SK-N-SH (cell line): ENCODE results near the gene RNPEPL1. TPM values are rescaled to one million over a fixed set of nuclear protein-coding genes. Genes with fewer than 3 reads are reported as not detected.
A peak's percentile ranks its signal among the peaks of the same experiment; 100 is the strongest.

Experiments
- CTCF ChIA-PET: fragments of 300-600, 350-600 bp; formaldehyde crosslinking; extraction: SDS; loops from one replicate; lab custom pipeline; 2021; lab: Yijun Ruan, JAX
- POLR2A ChIA-PET: fragments of 350-600 bp; sonication (Branson Sonifier 250); formaldehyde crosslinking; extraction: SDS; loops from one replicate; lab custom pipeline; 2020; ENCODE audit warnings: antibody characterized with exemption, inconsistent platforms; lab: Yijun Ruan, JAX
- DNase-seq: peaks from one replicate; pipeline ENCODE4 v3.0.0; 2012
- H2AFZ ChIP-seq: fragments of 200-600 bp; sonication (generic); 2 replicates; pipeline ENCODE4 v1.8.1; 2016; ENCODE audit warnings: antibody characterized with exemption, mild to moderate bottlenecking, low read depth
- H3F3A ChIP-seq: fragments of 200-600 bp; sonication (generic); replicated peaks from 2 replicates; pipeline ENCODE3; 2016; ENCODE audit warnings: antibody characterized with exemption, mild to moderate bottlenecking; ENCODE audit not compliant: insufficient read depth
- H3K27ac ChIP-seq, 2 experiments: fragments of 200-500 bp in 1 of 2; fragments of 200-600 bp in 1 of 2; sonication (Bioruptor generic) in 1 of 2; sonication (generic), shearing (Covaris generic) in 1 of 2; 2 replicates each; pipeline versions ENCODE4 v1.5.1 to v1.6.1; 2014 to 2016; ENCODE audit warnings: low read depth in 2 of 2, inconsistent platforms in 1 of 2, low read length in 1 of 2, mild to moderate bottlenecking in 1 of 2, mixed read lengths in 1 of 2
- H3K27me3 ChIP-seq: fragments of 200-600 bp; sonication (generic), shearing (Covaris generic); 2 replicates; pipeline ENCODE4 v1.6.1; 2016; ENCODE audit warnings: mixed run types; ENCODE audit not compliant: insufficient read depth
- H3K36me3 ChIP-seq, 2 experiments: fragments of 200-500 bp in 1 of 2; fragments of 200-600 bp in 1 of 2; sonication (Bioruptor generic) in 1 of 2; sonication (generic) in 1 of 2; replicated peaks in 1 of 2; 2 replicates each; pipeline versions ENCODE3 to v1.5.1; 2014 to 2016; ENCODE audit warnings: low read length in 1 of 2, mild to moderate bottlenecking in 1 of 2; ENCODE audit not compliant: insufficient read depth in 2 of 2, control insufficient read depth in 1 of 2
- H3K4me1 ChIP-seq, 2 experiments: fragments of 200-500 bp in 1 of 2; fragments of 200-600 bp in 1 of 2; sonication (Bioruptor generic) in 1 of 2; sonication (generic), shearing (Covaris generic) in 1 of 2; 2 replicates each; pipeline versions ENCODE4 v1.5.1 to v1.6.1; 2014 to 2016; ENCODE audit warnings: low read depth in 1 of 2, low read length in 1 of 2, mixed run types in 1 of 2; ENCODE audit not compliant: insufficient read depth in 2 of 2, control insufficient read depth in 1 of 2
- H3K4me2 ChIP-seq: fragments of 200-600 bp; sonication (generic), shearing (Covaris generic); 2 replicates; pipeline ENCODE4 v1.6.1; 2017; ENCODE audit warnings: mixed run types
- H3K4me3 ChIP-seq, 2 experiments: fragments of 200-500 bp in 1 of 2; fragments of 200-600 bp in 1 of 2; sonication (Bioruptor generic) in 1 of 2; sonication (generic), shearing (Covaris generic) in 1 of 2; 2 replicates each; pipeline versions ENCODE4 v1.5.1 to v1.8.1; 2014 to 2016; ENCODE audit warnings: low read depth in 2 of 2, inconsistent platforms in 1 of 2, low read length in 1 of 2, mild to moderate bottlenecking in 1 of 2, mixed read lengths in 1 of 2, moderate library complexity in 1 of 2
- H3K79me2 ChIP-seq: fragments of 200-600 bp; sonication (generic); 2 replicates; pipeline ENCODE4 v1.8.1; 2017; ENCODE audit warnings: mild to moderate bottlenecking; ENCODE audit not compliant: insufficient read depth
- H3K9ac ChIP-seq: fragments of 200-600 bp; sonication (generic); 2 replicates; pipeline ENCODE4 v1.6.1; 2017; ENCODE audit warnings: mixed run types
- H3K9me2 ChIP-seq: fragments of 200-600 bp; sonication (generic); 2 replicates; pipeline ENCODE4 v1.6.1; 2017; ENCODE audit warnings: mixed run types
- H3K9me3 ChIP-seq: fragments of 200-600 bp; sonication (generic); 2 replicates; pipeline ENCODE4 v1.6.1; 2017; ENCODE audit warnings: mixed run types, mild to moderate bottlenecking, moderate library complexity
- H4K20me1 ChIP-seq: fragments of 200-600 bp; sonication (generic); 2 replicates; pipeline ENCODE4 v1.6.1; 2017; ENCODE audit warnings: mild to moderate bottlenecking, mixed run types; ENCODE audit not compliant: insufficient read depth
- MEF2A ChIP-seq: IDR thresholded peaks from 2 replicates; pipeline ENCODE4 v1.4.0; 2012; ENCODE audit warnings: low read depth, borderline replicate concordance
- POLR2AphosphoS5 ChIP-seq: IDR thresholded peaks from 2 replicates; pipeline ENCODE4 v1.6.1; 2012; ENCODE audit warnings: low read depth, low read length
- RXRA ChIP-seq: IDR thresholded peaks from 2 replicates; pipeline ENCODE4 v1.4.0; 2012; ENCODE audit warnings: low read depth, mild to moderate bottlenecking, borderline replicate concordance
- TAF1 ChIP-seq: IDR thresholded peaks from 2 replicates; pipeline ENCODE4 v1.6.1; 2012; ENCODE audit warnings: low read depth, mild to moderate bottlenecking, low read length, moderate library complexity, borderline replicate concordance
- YY1 ChIP-seq: IDR thresholded peaks from 2 replicates; pipeline ENCODE4 v1.4.0; 2012; ENCODE audit warnings: low read depth, mild to moderate bottlenecking
- WGBS: methylation state at CpG from one replicate; pipeline ENCODE4 v1.1.6; 2017; ENCODE audit warnings: low lambda C conversion rate; 5-methylcytosine and 5-hydroxymethylcytosine counted together
- polyA plus RNA-seq, 3 experiments: library from polyadenylated mRNA; depleted of rRNA; stranded (reverse); fragments of >200 nt; gene quantifications; 2 replicates each; pipeline ENCODE4 v1.2.3, GENCODE V29; 2012
- TF ChIP-seq, protein P1 (sequence below): IDR thresholded peaks from 2 replicates; pipeline ENCODE4 v1.4.0; 2012; ENCODE audit warnings: low read depth, borderline replicate concordance
- TF ChIP-seq, protein P2 (sequence below): IDR thresholded peaks from 2 replicates; pipeline ENCODE4 v1.4.0; 2012; ENCODE audit warnings: low read depth

The RNPEPL1 gene
- polyA plus RNA-seq, 1 of the 3 experiments (the other 2 are of a cell fraction) = 14.3 TPM

DNA sequence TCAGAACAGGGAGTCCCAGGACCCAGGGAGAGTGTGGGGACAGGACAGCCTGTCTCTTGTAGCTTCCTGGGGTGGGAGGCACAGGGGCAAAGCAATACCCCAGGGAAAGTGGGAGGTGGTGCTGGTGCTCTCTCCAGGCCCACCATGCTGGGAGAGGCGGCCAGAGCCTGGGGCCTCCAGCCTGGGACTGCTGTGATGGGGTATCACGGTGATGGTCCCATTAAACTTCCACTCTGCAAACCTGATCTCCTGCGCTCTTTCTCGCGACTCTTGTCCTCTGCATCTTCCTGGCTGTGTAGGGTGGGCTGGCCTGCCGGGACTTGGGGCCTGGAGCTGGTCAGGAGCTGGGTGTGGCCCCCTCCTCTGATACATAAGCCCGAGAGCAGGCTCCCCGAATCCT, 10.2 kb downstream of the RNPEPL1 start (continued):
- TF ChIP-seq, protein P1, sequence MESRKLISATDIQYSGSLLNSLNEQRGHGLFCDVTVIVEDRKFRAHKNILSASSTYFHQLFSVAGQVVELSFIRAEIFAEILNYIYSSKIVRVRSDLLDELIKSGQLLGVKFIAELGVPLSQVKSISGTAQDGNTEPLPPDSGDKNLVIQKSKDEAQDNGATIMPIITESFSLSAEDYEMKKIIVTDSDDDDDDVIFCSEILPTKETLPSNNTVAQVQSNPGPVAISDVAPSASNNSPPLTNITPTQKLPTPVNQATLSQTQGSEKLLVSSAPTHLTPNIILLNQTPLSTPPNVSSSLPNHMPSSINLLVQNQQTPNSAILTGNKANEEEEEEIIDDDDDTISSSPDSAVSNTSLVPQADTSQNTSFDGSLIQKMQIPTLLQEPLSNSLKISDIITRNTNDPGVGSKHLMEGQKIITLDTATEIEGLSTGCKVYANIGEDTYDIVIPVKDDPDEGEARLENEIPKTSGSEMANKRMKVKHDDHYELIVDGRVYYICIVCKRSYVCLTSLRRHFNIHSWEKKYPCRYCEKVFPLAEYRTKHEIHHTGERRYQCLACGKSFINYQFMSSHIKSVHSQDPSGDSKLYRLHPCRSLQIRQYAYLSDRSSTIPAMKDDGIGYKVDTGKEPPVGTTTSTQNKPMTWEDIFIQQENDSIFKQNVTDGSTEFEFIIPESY = no peak
- no peak for TF ChIP-seq TAF1
- no peak for TF ChIP-seq YY1
- TF ChIP-seq, protein P2, sequence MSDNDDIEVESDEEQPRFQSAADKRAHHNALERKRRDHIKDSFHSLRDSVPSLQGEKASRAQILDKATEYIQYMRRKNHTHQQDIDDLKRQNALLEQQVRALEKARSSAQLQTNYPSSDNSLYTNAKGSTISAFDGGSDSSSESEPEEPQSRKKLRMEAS = no peak
- TF ChIP-seq RXRA = no peak
- TF ChIP-seq MEF2A = no peak

DNA sequence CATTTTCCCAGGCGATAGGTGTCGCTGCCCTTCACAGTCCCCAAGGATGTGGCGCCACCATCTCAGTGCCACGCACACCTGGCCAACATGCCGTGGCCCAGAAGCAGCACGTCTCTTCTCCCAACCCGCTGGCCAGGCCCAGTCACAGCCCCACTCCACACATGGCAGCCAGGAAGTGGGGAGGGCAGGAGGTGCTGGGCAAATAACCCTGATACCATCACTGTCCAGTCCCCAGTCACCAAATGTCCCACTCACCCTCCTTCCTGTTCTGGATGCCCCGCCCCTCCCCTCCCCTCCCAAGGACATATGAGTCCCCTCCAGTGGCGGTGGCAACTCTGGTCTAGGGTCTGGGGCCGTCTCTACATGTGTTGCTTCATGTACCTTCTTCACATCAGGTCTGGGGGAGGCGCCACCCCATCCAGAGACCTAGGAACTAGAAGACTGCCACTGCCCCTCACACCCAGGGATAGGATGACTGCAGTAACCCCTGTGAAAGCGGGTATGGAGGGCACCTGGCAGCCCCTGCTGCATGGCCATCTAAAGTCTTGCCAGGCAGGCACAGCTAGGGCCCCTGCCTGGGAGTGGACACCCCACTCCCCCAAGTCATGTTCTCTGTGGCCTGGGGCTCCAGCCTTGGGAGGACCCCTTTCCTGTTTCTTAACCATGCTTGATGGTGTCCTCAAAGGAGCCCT, 10.9 kb downstream of the RNPEPL1 start:
- no peak overlapping the region for H3K4me2 ChIP-seq
- peaks cover 3% of the 10 kb centered on the region for H3F3A ChIP-seq
- H3K36me3 ChIP-seq = peaks cover 8 to 42% of the 10 kb centered on the region in 2 experiments
- H3K9me3 ChIP-seq = no peaks in the 10 kb centered on the region
- no peak overlapping the region for H3K9ac ChIP-seq
- H3K9me2 ChIP-seq = no peaks in the 10 kb centered on the region
- CTCF ChIA-PET = interaction anchor here (1.0 to 1.6 kb wide), 3 partner anchors 10 to 65 kb away, joined by 3 to 6 read pairs (median 4); partner anchors contain the start of gene RNPEPL1
- POLR2A ChIA-PET = no interaction called here
- peaks cover 49% of the 10 kb centered on the region for H3K79me2 ChIP-seq
- 91% methylated on average over 10 of the region's 12 CpGs for WGBS
- peaks cover 0 to 7% of the 10 kb centered on the region in 2 experiments; a peak in 1 of 4 replicates for H3K4me1 ChIP-seq
- H2AFZ ChIP-seq = no peak overlapping the region
- TF ChIP-seq, protein P1 = no peak
- 0 out of 2 replicates have a peak, but pooled peaks have one; percentile 12 for TF ChIP-seq POLR2AphosphoS5
- no peak for DNase-seq
- no peak overlapping the region for H3K27ac ChIP-seq
- peaks cover 20% of the 10 kb centered on the region for H4K20me1 ChIP-seq
- no peak overlapping the region for H3K4me3 ChIP-seq
- H3K27me3 ChIP-seq = no peaks in the 10 kb centered on the region
